OCI-LY7 (cell line): ENCODE data around the gene MACROH2A1. TPM values are rescaled to one million over a fixed set of nuclear protein-coding genes. Genes with fewer than 3 reads are reported as not detected.

ENCODE experiments used
- BruUV-seq: library from RNA; stranded (reverse); fragments of 400-500 nt; replicated peaks from 2 replicates; lab custom pipeline; 2021; lab: Mats Ljungman, UMichigan
- CTCF ChIA-PET: fragments of 300-600 bp; sonication (Branson Sonifier 250); formaldehyde crosslinking; loops from one replicate; lab custom pipeline; 2022; ENCODE audit warnings: antibody characterized with exemption; ENCODE audit not compliant: unreplicated experiment; lab: Charles Lee
- POLR2A ChIA-PET: fragments of 300-600 bp; sonication (Branson Sonifier 250); formaldehyde crosslinking; loops from one replicate; lab custom pipeline; 2022; ENCODE audit warnings: antibody characterized with exemption; lab: Charles Lee
- DNase-seq: peaks from one replicate; pipeline ENCODE4 v3.0.0-alpha.2; 2015; ENCODE audit warnings: low spot score
- H2AFZ ChIP-seq: fragments of 200-600 bp; sonication (generic), shearing (Covaris generic); 2 replicates; pipeline ENCODE4 v1.6.1; 2014; ENCODE audit warnings: mild to moderate bottlenecking, antibody characterized with exemption, low read length, moderate library complexity
- H3K27ac ChIP-seq: fragments of 200-600 bp; sonication (generic); 2 replicates; pipeline ENCODE4 v1.5.1; 2014; ENCODE audit warnings: mixed run types, low read depth, mild to moderate bottlenecking, moderate library complexity, low read length, inconsistent platforms; ENCODE audit not compliant: poor library complexity, severe bottlenecking
- H3K36me3 ChIP-seq: fragments of 200-600 bp; sonication (generic); 2 replicates; pipeline ENCODE4 v1.6.1; 2014; ENCODE audit warnings: mild to moderate bottlenecking, antibody characterized with exemption, low read length, moderate library complexity, mixed read lengths; ENCODE audit not compliant: insufficient read depth
- H3K4me1 ChIP-seq: fragments of 200-600 bp; sonication (generic); 2 replicates; pipeline ENCODE4 v1.5.1; 2014; ENCODE audit warnings: mild to moderate bottlenecking, low read length; ENCODE audit not compliant: insufficient read depth, poor library complexity, severe bottlenecking
- H3K4me2 ChIP-seq: fragments of 200-600 bp; sonication (generic); 2 replicates; pipeline ENCODE4 v1.6.1; 2014; ENCODE audit warnings: mild to moderate bottlenecking, low read length
- H3K4me3 ChIP-seq: fragments of 200-600 bp; sonication (generic); 2 replicates; pipeline ENCODE4 v1.5.1; 2014; ENCODE audit warnings: mild to moderate bottlenecking, low read depth, low read length; ENCODE audit not compliant: poor library complexity, severe bottlenecking
- H3K79me2 ChIP-seq: fragments of 200-600 bp; sonication (generic); 2 replicates; pipeline ENCODE4 v1.6.1; 2016; ENCODE audit warnings: low read depth, mild to moderate bottlenecking, low read length, moderate library complexity, mixed read lengths; ENCODE audit not compliant: insufficient read depth
- H3K9me2 ChIP-seq: fragments of 200-600 bp; sonication (generic); 2 replicates; pipeline ENCODE4 v1.6.1; 2016; ENCODE audit warnings: mild to moderate bottlenecking, low read length, mixed read lengths; ENCODE audit not compliant: insufficient read depth
- H3K9me3 ChIP-seq: fragments of 200-600 bp; sonication (generic); 2 replicates; pipeline ENCODE4 v1.6.1; 2014; ENCODE audit warnings: mild to moderate bottlenecking, mixed run types, low read length, mixed read lengths
- H4K20me1 ChIP-seq: fragments of 200-600 bp; sonication (generic); 2 replicates; pipeline ENCODE4 v1.6.1; 2014; ENCODE audit warnings: mild to moderate bottlenecking, antibody characterized with exemption, low read length, moderate library complexity, mixed read lengths; ENCODE audit not compliant: insufficient read depth
- CTCF ChIP-seq: fragments of 200-600 bp; sonication (generic); conservative IDR thresholded peaks from 2 replicates; pipeline ENCODE4 v1.5.1; 2014; ENCODE audit warnings: mild to moderate bottlenecking, antibody characterized with exemption, low read length, moderate library complexity, mixed read lengths
- EZH2phosphoT487 ChIP-seq: fragments of 200-600 bp; sonication (generic); IDR thresholded peaks from 2 replicates; pipeline ENCODE4 v1.6.1; 2018; ENCODE audit warnings: low read depth, borderline replicate concordance, mild to moderate bottlenecking, mixed run types, antibody characterized with exemption, low read length, moderate library complexity, mixed read lengths
- intact Hi-C: fragments of 100-400 bp; cut with micrococcal nuclease; formaldehyde crosslinking; loops from one replicate; pipeline ENCODE4 v1.10.0; 2022; ENCODE audit not compliant: unreplicated experiment
- total RNA-seq, 2 experiments: library from RNA; depleted of rRNA in 1 of 2; stranded (reverse); fragments of >200 nt in 1 of 2; shearing (Covaris generic) in 1 of 2; gene quantifications; 2 replicates each; pipeline ENCODE4 v1.2.3, GENCODE V29; 2014 to 2022

Gene MACROH2A1
- total RNA-seq, 2 experiments from 2014 or later, result 271 to 356 TPM

GRCh38 chr5:135323227-135323626, 75.8 kb downstream of the MACROH2A1 start:
- H3K4me2 ChIP-seq, result no peak overlapping the region
- POLR2A ChIA-PET, result no interaction called here
- H3K4me3 ChIP-seq, result no peak overlapping the region
- H3K36me3 ChIP-seq, result no peaks in the 10 kb centered on the region
- no peaks in the 10 kb centered on the region for H3K9me3 ChIP-seq
- H3K27ac ChIP-seq, result no peak overlapping the region
- H4K20me1 ChIP-seq, result no peaks in the 10 kb centered on the region
- no peak for DNase-seq
- BruUV-seq, result no TSS peak
- no peaks in the 10 kb centered on the region for H3K79me2 ChIP-seq
- CTCF ChIA-PET, result no interaction called here
- no peak for TF ChIP-seq CTCF
- TF ChIP-seq EZH2phosphoT487, result no peak
- no peak overlapping the region for H2AFZ ChIP-seq
- H3K4me1 ChIP-seq, result no peaks in the 10 kb centered on the region
- intact Hi-C loops, result no loop called here
- no peaks in the 10 kb centered on the region for H3K9me2 ChIP-seq

- intact Hi-C loops, result no loop called here
- BruUV-seq, result no TSS peak
- no peaks in the 10 kb centered on the region for H3K9me3 ChIP-seq
- H3K36me3 ChIP-seq, result no peaks in the 10 kb centered on the region
- no peaks in the 10 kb centered on the region for H3K9me2 ChIP-seq
- H3K27ac ChIP-seq, result no peak overlapping the region
- TF ChIP-seq EZH2phosphoT487, result no peak
- TF ChIP-seq CTCF, result no peak
- ChIA-PET POLR2A (no interaction called here), CTCF (no interaction called here)
- no peak for DNase-seq
- H2AFZ ChIP-seq, result no peak overlapping the region
- no peaks in the 10 kb centered on the region for H3K4me1 ChIP-seq
- H4K20me1 ChIP-seq, result no peaks in the 10 kb centered on the region
- H3K79me2 ChIP-seq, result no peaks in the 10 kb centered on the region
- H3K4me2 ChIP-seq, result no peak overlapping the region
- H3K4me3 ChIP-seq, result no peak overlapping the region
Observed at GRCh38 chr5:135322744-135323143, 76.3 kb downstream of the MACROH2A1 start.

GRCh38 chr5:135322271-135322670, 76.8 kb downstream of the MACROH2A1 start:
- H3K9me2 ChIP-seq, result no peaks in the 10 kb centered on the region
- no TSS peak for BruUV-seq
- H4K20me1 ChIP-seq, result no peaks in the 10 kb centered on the region
- H3K4me3 ChIP-seq, result no peak overlapping the region
- no peaks in the 10 kb centered on the region for H3K36me3 ChIP-seq
- CTCF ChIA-PET, result no interaction called here
- H3K27ac ChIP-seq, result no peak overlapping the region
- no peaks in the 10 kb centered on the region for H3K9me3 ChIP-seq
- DNase-seq, result no peak
- no peaks in the 10 kb centered on the region for H3K79me2 ChIP-seq
- H3K4me2 ChIP-seq, result no peak overlapping the region
- no peak overlapping the region for H2AFZ ChIP-seq
- intact Hi-C loops, result no loop called here
- no peaks in the 10 kb centered on the region for H3K4me1 ChIP-seq
- TF ChIP-seq CTCF (no peak), EZH2phosphoT487 (no peak)
- POLR2A ChIA-PET, result no interaction called here
